ENCODE results near the gene KCNAB1.

Gene KCNAB1

DNA sequence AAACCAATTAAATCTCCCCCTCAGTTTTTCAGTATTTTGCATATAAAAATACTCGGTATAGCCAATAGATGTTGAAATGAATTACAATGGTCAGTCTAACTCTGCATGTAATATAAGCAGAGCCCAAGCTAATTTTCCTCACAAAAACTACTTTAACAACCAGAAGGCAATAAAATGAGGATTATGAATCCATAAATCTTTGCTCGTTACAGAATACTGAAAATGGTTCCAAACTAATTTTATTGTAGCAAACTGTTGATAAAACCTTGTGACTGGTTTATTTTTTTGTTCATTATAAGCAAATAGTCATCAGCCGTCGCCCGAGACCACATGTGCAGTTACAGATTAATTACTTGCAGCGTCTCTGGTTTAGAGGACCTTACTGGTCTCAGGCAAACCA, 251.3 kb downstream of the KCNAB1 start:
- no peak for DNase-seq (ENCODE audit: low spot score)

DNA sequence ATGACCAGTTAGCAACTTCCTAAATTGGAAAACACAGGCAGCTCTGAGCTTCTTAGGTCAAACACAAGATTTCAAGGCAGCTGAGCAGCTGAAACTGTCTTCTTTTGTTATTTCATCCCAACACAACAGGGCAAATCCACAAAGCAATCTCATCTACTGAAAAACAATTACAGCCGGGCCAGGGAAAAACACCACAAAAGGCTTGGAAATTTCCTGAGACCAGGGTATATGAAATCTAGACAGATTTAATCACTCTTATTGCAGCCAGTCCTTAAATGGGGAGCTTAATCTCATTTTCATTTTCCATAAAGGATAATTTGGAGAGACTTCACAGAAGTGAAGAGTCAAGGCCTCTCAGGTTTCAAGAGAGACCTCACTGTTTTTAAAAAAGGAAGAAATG, 252.7 kb downstream of the KCNAB1 start:
- DNase-seq (ENCODE audit: low spot score), result no peak

DNA sequence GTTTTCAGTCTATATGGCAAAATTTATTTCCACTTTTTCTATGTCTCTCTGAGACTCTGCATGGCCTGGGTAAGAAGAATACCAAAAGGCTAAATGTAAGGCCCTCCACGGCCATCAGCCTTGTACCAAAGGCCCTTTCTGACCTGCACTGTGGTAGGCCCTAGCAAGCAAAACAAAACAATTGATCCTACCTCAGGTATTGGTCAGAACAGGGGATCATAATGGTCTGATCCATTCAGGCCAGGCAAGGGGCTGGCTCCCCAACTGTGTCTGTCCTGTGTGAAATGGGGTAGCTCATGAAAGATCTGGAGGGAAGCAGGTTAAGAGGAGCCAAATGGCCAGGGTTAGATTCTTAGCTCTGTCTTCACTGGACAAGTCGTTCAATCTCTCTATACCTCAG, 253.3 kb downstream of the KCNAB1 start:
- no peak for DNase-seq (ENCODE audit: low spot score)

DNA sequence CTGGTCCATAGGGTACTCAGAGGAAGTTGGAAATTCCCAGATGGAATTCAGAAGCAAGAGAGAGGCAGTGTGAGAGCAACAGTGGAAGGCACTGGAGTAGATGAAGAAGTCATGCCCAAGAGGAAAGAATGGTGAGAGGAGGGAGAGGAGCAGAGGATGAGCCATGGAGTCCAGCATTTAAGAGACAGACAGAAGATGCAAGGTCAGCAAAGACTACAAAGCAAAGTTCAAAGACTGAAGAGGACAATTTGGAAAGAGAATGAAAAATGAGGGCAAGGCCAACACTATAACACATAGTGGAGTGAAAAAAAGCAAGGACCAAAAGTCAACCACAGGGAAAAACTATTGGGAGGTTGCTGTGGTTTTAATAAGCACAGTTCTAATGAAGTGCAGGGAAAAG, 255.8 kb downstream of the KCNAB1 start:
- DNase-seq (ENCODE audit: low spot score), result no peak

DNA sequence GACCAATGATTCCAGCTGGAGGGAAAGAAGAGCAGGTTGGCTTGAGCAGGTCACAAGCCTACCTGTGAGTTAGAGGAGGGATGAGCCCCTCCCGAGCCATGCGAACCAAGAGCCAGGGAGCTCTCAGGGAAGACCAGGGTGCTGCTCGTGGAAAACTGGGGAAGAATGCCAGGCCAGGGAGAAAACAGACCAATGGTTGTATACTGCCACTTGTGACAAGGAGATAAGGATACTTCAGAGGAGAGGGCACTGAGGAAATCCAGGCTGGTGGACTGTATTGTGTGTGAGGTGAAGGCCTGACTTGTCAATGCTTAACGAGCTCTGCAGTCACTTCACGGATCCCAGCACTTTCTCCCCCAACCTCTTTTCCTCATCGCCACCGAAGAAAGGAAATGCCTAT, 256.9 kb downstream of the KCNAB1 start:
- DNase-seq (ENCODE audit: low spot score), result no peak

DNA sequence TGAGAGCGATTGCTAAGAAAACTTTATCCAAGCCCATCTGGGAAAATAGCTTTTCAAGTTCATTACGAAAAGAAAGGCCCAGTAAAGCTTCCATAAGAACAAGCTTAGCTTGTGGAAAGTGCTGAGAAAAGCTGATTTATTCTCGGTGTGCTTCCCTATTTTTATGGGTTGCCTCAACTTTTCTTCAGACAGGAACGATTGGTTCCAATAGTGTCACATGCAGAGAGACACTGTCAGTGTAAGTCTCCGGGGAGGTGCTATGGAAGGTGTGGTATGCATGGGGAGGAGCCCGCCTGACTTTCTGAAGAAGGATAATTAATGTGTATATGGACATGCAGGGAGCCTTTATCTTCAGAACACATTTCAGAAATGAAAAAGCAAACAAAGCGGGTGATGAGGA, 257.3 kb downstream of the KCNAB1 start:
- no peak for DNase-seq (ENCODE audit: low spot score)

DNA sequence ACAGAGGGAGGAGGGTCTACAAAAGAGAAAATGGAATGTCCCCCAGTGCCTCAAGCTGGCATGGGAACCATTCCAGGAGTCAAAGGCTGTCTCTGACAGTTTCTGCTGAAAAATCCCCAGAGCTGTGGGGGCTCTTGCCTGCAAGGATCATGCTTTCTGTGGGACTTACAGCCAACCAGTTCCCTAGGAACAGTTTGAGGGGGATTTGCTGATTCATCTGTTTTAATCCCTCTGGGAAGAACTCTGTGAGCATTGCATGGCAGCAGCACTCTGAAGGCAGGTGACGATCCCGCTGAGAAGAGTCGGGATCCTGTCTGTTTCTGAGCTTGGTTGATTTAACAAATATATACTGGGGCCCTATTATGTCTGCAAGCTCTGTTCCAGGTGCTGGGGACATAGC, 258.5 kb downstream of the KCNAB1 start:
- no peak for DNase-seq (ENCODE audit: low spot score)

DNA sequence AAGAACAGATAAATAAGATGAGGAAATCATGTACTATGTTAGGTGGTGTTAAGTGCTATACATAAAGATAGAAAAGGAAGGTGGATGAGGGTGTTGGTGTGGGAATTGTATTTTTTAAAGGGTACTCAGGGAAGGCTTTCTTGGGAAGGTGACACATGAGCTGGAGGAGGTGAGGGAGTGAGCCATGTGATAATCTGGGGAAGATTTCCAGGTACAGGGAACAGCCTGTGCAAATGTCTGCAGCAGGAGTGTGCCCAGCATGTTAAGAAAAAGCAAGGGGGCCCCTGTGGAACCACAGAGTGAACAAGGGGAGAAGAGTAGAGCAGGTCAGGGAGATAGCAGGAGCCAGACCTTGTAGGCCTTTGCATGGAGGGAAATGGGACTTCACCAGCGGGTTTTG, 258.9 kb downstream of the KCNAB1 start:
- DNase-seq (ENCODE audit: low spot score), result no peak

DNA sequence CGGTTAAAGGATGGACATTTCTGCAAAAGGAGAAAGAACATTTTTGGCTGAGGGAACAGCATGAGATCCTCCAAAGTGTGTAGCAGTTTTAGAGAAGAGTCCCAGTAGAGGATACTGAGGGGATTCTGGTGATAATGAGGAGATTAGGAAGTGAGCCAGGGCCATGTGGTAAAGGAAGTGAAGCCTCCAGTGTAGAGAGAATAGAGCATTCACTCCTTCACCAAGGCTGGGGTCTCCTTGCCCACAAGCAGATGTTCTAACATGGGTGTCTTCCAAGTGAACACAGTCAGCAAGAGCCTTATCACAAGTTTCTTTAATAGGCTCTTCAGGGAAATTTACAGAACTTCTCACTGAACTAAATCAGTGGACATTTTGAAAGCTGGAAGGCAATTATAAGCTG, 260.9 kb downstream of the KCNAB1 start:
- no peak for DNase-seq (ENCODE audit: low spot score)

DNA sequence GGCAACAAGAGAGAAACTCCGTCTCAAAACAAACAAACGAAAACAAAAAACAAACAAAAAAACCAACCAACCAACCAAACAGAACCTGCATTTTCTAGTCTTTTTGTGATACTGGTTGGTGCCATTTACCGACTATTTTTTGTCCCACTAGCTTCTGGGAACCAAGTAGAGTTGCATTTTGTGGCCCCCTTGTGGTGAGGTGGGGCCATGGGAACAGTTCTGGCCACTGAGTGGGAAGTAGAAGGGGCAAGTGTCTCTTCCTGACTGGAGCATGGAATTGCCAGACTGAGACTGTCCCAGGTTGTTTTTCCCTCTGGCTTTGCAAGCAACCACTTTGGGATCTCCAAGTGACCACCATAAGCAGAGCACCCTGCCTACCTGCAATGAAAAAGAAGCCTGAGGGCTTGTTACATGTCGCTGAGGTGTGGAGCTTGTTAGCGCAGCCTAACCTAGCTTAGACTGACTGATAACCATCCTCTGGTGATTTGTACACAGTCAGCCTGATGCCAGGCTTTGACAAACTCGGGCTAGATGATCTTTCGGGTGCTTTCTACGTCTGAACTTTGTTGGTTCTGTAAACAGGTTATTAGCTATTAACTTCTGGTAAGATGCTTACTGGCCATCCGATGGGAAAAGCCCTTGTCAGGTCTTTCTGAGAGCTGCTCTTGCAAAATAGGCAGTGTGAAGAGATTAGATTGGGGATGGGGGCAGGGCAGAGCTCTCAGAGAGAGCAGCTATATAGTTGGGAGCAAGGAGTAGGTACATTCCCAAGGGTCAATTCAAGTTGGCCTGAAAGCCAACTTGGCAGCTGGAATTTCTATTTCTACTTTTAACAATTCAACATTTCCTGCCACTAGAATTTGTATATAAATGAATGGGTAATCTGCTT, 262.3 kb downstream of the KCNAB1 start:
- DNase-seq (ENCODE audit: low spot score), result peak; percentile 73

DNA sequence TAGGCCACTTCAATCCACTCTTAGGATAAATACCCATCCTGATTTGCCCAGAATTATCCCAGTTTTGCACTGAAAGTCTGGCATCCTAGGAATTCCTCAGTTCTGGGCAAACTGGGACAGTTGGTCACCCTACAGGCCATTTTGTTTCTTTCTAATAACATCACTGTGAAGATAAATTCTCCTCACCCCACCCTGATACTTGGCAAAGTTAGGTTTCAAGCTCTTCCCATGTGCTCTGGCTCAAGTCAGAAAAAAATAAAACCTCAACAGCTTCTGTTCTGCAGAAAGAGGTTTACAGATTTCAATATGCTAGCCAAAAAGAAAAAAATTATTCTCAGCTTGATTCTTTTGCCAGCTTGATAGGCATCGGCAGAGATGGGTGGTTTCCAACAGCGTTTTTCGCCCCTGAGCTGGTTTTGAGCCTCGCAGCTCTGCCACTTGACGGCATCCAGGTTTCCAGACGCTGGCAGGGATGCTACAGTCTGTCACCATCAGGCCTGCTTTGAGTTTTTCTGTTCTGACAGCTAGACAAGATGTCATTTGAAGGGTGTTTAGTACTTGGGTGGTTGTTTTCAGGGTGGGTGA, 263.2 kb downstream of the KCNAB1 start:
- DNase-seq (ENCODE audit: low spot score), result no peak

DNA sequence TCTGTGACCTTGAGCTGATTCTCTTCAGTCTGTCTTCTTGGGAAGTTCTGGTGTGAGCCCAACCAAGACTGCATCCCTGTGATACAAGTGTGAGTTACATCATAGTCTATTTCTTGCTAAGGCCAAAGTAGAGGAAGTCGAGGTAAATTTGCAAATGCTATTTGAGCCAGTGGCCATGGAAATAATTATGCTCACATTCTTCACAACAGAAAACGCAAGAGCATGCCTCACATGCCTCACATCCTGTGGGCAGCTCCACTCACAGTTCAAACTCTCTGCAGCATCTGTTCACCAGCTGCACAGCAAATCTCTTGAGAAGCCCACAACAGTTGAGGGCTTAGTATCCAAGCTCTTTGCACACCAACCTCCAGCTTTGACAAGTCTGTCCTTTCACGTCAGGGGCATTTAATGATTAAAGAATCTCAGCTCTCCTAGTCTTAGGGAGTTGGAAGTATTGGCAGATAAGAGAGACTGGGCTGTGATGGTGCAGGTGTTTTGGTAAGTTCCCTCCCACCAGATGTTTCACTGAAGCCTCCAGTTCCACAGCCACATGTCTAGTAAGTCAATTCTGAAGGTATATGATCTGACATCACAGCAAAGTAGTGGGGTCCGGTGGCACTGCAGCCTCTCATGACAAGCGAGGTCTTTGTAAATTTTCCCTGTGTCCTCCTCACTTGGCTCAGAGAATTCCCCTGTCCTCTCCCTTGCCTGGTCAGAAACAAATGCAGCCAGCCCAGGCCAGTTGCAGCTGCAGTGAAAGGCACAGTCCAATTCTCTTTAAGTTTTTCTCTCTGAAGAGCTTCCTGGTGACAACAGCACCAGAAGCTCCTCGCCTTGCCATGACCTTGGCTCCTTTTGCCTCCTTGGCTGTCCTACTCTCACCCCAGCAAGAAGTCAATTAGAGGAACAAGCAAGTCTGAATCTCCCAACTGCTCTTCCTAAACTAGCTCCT, 268.4 kb downstream of the KCNAB1 start:
- no peak for DNase-seq (ENCODE audit: low spot score)

DNA sequence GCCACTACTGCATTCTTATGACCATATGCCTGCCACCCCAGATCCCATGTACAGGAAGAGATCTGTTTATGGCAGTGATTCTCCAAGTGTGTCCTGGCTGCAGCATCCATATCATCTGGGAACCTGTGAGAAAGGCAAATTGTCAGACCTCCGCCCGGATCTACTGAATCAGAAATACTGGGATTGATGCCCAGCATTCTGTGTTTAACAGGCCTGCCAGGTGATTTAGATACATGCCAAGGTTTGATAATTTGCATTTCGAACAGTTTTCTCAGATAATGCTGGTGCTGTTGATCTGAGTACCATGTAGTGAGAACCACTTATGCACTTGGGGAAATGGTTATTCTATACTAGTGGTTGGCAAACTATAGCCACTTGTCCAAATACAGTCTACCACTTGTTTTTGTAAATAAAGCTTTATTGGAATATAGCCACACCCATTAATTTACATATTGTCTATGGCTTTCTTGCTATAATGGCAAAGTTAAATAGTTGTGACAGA, 269.1 kb downstream of the KCNAB1 start:
- no peak for DNase-seq (ENCODE audit: low spot score)

DNA sequence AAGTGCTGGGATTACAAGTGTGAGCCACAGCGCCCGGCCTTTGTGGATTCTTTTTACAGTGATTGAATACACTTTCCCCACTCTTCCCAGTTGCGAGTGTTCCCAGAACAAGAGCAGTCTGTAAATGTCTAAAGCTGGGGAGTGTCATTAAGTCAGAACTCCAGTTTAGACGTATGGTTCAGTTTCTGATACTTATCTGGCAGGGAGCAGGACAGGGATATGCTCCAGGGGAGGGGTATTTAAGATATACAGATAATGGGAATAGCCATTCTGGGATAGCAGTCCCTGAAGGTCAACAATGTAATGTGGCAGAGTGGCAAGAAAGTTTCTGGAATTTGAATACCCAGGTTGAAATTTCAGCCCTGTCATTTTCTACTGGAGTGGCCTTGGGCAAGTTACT, 270.5 kb downstream of the KCNAB1 start:
- no peak for DNase-seq (ENCODE audit: low spot score)

DNA sequence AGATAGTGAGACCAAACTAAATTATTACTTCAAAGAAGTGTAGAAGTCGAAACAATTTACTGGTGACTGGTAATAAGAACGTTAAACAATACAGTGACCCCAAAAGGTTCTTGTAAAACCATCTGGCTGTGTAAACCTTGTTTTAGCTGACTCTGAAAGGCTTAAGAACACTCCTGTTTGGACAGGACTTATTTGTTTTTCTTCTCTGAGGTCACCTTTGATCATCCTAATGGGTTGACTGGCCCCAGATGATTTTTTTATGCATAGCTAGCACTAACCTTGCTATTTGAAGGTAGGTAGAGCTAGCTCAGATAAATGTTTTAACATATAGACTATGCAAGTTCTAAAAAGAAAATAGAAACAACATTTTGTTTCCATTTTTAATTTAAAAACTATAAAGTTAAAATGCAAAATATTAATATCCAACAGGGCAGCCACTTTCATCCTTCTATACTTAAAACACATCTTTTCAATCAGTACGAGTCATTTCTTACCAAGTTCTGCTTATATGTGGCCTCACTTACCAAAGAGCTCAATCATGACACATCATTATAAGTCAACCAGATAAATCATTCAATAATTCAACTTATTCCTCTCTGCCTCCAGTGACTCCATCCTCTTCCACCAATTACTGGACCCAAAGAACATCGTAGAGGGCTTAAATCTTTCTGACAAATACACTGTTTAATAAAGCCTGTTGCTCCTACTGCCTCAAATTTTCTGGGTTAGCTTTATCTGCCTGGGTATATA, 275.8 kb downstream of the KCNAB1 start:
- no peak for DNase-seq (ENCODE audit: low spot score)

DNA sequence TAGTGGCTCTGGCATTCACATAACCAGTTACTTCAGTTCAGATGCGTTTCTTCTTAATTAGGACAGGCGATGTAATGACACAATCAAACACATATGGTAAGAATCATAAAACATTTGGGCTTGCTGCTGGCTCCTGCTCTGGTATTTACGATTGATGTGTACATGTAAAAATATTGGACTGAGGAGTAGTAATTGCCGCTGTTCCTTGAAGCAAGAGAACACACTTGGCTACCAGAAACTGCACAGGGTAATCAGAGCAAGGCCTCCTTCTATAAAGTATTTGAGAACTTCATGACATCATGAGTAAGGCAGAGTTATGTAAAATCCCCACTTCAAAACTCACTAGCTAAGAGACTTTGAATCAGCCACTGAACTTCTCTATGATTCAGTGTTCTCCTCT, 276.5 kb downstream of the KCNAB1 start:
- DNase-seq (ENCODE audit: low spot score), result no peak

DNA sequence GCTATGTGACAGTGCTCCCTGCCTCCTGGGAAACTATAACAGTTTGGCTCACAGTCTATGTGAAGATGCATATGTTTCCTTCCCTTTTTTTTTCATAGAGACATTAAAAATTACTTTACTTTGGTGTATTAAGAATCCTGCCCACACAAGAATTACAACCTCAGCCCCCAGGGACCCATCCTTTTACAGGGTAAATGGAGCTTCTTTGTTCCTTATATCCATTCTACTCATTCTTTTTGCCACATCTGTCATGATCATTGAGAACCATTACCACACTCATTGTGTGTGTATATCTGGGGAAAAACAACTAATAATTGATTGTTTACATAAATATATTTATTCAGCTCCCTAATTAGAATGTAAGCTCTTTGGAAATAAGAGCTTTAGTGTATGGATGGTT, 277.2 kb downstream of the KCNAB1 start:
- no peak for DNase-seq (ENCODE audit: low spot score)

DNA sequence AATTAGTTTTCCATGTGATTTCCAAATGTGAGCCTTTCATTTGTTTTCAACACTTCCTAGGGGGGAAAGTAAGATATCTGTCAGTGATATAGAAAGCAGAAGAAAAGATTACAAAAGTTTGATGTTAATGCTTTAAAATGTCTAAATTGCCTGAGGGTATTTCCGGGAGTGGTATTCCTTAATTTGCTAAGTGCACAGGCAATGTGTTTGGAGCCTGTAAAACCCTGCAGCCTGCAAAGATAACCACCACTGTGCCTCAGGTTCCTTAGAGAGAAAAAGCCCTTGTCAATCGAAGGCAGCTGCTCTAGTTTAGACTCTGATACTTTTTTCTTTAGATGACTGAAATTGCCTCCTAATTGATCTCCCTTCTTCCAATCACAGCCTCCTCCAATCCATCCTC, 279.7 kb downstream of the KCNAB1 start:
- DNase-seq (ENCODE audit: low spot score), result no peak

DNA sequence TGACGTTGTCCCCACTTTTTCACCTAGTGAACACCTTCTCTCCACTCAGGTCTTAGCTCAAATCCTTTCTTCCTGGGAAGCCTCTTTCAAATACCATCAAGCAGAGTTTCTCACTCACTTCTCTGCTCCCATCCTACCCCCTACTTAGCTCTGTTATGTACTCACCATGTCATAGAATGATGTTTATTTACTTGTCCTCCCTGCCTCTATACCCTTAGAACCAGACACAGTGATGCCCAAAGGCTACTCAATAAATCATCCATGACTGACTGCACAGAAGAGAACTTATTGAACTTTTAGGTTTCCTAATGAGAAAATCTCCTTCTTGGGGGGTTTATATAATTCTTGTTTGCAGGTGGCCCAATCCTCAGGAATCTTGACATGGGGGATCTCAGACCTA, 280.4 kb downstream of the KCNAB1 start:
- no peak for DNase-seq (ENCODE audit: low spot score)

DNA sequence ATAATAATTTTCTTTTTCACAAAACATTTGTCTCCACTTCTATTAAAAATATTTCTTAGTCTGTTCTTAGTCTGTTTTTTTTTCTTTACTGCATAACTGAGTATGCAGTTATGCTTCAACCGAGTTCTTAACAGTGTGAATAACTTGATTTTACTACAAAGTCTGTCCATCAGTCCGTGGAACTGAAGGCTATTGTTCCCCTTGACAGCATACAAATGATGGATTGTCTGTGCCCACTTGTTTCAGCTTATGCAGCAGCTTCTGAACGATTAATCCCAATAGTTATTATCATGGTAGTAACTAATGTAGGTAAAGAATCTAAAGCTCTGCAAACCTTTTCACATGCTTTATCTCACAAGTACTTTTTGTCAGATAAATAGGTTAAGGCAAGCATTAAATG, 283.8 kb downstream of the KCNAB1 start:
- DNase-seq (ENCODE audit: low spot score), result no peak

DNA sequence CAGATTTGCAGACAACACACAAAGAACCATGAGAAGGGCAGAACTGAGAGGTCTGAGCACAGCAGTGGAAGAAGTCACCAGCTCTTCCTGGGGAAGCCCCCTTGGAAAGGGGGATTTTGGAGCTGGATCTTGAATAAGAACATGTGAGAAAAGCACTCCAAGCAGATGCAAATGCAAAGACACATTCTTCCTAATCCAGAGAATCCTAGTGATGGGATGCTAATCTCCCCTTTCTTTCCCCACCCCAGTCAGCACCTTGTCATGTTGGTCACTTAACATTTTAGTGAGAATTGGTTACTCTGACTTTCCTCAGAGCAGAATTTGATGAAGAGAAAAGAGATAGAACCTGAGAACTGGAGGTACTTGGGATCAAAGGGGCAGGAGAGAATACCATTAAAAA, 286.0 kb downstream of the KCNAB1 start:
- DNase-seq (ENCODE audit: low spot score), result no peak

Data from D341Med (cell line).